CD4-positive, alpha-beta T cell treated with Interleukin-4 for 4 hours (primary cell): ENCODE data around the gene DCUN1D4.
"Not testable (repeated sequence)": the region's sequence is repeated elsewhere in the genome, so short reads cannot be mapped to it uniquely, and the experiment has no call there.

Experiments
- DNase-seq: peaks from one replicate; pipeline ENCODE4 v3.0.0-alpha.2; 2020

Gene DCUN1D4

DNA sequence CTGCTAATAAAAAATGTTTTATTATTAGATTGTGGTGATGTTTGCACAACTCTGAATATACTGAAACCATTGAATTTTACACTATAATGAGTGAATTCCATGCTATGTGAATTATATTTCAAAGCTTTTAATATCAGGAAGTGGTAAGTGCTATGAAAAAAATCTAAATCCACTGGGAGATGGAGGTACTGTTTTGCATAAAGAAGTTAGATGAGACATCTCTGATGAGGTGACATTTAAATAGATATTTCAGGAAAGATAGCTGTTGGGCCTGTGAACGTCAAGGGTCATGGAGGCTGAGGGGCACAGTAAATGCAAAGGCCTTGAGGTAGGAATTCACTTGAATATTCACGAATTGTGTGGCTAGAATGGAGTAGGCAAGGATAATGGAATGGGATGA is 12.3 kb downstream of the DCUN1D4 start:
- no peak for DNase-seq

DNA sequence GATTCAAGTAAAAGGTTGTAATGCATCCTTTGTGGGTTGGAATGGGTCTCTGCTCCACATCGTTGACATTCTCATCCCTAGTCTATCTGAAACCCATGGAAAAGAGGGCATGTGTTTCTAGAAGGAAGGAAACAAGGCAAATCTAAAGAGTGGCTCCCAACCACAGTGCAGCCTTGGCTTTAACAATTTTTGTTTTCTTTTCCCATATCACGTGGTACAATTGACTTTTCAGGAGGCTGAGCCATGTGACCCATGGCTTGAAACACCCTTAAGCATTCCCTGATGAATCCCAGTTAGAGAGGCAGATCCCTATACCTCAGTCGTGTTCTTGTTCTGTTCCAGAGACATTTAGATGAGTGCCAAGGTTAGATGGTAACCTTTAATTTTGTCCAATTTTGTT is 12.8 kb downstream of the DCUN1D4 start:
- no peak for DNase-seq

DNA sequence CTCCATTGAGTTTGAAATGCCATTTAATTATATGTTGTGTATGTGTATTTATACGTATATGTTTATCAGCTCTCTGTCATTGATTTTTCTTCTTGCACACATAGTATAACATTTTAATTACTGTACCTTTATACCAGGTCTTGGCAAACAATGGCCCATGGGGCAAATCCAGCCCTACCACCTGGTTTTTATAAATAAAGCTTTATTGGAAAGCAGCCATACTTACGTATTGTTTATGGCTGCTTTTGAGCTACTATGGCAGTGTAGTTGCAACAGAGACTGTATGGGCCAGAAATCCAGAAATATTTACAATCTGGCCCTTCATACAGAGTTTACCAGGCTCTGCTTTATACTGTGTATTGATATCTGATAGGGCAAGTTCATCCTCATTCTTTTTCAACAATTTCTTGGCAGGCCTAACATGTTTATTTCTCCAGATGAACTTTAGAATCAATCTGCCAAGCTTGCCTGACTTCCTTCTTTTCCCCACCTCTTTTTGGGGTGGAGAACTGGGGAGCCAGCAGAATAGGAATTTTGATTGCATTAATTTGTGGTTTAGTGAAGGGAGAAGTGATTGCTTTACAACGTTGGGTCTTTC is 15.8 kb downstream of the DCUN1D4 start:
- DNase-seq: no peak

DNA sequence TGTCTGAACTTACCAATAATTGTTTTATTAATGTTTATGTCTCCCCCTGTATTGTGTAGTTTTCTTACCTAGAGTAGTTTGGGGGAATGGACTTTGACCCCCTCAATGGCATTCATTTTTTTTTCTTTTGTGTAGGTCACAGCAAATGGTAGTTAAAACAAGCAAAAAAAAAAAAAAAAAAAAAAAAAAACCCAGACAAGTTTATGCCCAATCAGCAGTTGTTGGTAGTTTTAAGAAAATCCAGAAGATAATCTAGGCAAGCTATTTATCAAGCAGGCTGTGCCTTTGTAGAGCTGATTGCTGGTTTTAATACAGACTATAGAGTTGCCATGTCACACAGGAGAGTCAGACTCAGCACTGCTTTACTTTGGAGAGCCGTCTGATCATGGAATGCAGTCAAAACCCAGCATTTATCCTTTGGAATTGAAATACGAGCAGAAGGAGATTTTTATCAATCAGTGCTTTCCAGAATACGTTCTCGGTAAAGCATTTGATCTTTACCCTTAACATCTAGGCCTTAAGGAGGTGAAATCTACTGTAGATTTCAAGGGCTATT is 16.6 kb downstream of the DCUN1D4 start:
- no peak for DNase-seq

DNA sequence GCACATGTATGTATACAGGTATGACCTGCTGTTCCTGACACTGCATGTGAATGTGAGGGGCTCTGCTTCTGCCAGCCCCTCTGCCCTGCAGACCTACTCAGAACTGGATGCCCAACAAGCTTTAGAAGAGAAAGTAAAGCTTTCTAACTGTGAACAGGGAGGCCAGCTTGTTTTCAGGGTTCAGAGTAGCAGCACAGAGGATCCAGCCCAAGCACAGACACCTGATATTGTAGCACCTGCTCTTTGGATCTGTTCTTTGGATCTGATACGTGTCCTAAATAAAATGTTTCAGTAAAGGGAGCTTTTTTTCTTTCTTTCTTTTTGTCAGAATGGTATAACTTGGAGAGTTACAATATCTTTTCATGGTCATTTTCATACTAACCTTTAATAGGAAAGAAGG is 19.2 kb downstream of the DCUN1D4 start:
- DNase-seq: no peak

DNA sequence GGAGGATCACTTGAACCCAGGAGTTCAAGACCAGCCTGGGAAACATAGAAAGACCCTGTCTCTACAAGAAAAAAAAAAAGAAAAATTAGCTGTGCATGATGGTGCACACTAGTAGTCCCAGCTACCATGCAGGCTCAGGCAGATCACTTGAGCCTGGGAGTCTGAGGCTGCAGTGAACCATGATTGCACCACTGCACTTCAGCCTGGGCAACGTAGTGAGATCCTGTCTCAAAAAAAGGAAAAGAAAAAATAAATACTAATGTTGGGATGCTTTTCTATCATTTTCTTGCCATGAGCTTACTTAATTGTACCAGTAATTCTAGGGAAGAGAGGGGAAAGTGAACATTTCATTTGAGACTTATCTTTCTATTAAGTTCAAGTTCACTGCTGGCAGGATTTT is 19.8 kb downstream of the DCUN1D4 start:
- DNase-seq: no peak

DNA sequence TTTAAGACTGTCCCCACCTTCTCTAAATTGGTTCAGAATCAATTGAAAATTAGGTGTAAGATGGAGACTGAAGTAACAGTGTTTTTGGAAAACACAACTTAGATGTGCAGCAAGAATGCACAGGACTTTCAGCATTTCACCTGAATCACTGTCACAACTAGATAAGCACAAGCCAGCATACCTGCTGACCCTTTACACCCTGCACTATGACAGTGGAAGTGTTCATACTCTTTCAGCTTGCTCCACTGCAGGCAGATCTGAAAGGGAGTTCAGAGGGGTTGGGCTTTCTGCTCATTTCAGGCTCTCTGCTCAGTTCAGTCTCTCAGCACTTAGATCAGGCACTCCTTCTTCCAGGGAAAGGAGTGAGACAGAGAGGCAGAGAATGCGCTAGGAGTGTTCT is 22.8 kb downstream of the DCUN1D4 start:
- DNase-seq: no peak

DNA sequence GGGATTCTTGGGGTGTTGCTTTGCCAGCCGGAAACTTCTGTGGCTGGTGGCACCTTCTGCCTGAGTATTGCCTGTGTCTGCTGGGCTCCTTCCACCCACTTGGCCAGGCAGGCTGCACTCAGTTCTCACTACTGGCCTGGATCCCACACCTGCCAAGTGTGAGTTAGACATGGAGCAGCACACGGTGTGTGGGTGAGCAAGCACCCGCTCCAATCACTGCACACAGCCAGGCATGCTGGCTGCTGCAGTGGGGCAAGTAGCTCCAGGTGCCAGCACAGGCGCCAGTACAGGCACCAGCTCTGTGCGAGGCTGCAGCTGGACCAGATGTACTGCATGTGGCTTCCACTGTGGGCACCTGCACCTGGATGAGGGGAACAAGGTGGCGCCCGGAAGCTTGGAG is 23.9 kb downstream of the DCUN1D4 start:
- DNase-seq: no peak

DNA sequence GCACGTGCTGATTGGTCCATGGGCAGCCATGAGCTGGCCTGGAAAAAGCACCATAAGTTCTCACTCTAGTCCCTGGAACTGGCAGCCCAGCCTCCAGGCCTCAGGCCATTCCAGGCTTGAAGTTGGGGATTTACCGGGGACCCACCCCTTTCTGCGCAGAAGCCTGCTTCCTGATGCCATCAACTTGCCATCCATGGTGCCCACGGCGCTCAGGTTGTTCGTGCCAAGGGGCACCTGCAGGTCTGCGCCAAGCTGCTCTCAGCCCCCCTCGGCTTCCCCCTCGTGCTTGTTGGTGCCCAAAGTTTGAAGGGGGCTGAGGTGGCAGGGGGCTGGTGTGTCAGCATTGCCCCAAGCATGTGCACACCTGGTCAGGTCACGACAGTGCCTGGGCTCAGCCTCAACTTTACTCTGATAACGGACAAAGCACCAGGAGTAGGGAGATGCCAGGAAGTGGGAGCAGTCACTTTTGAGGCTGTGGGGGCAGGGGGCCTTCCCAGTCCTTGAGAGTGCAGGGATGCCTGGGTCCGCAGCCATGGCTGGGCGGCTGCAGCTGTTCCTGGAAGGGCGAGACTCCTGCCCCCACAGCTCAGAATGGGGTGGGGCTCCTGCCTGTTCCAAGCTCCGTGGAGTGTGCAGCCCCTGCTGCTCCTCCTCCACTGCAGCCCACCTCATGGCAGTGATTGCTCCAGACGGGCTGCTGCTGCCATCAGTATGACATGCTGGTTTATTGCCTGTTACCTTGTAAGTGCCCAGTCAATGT is 24.9 kb downstream of the DCUN1D4 start:
- no peak for DNase-seq

DNA sequence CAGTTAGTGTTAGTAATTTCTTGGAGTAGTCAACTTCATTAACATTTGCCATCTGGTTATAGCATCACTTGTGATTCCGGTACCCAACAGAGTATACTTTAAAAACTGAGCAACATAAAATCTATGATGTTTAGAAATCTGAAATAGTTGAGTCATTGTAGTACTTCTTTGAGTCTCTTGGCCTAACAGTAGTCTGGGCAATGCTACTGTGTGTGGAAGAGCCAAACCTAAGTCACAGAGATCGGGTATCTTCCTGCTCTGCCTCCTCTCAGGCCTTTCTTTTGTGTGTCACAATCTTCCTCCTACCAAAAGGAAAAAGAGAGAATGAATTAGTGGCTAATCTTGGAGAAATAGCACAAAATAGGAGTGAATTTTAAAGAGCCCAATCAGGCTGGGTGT is 25.5 kb downstream of the DCUN1D4 start:
- no peak for DNase-seq

DNA sequence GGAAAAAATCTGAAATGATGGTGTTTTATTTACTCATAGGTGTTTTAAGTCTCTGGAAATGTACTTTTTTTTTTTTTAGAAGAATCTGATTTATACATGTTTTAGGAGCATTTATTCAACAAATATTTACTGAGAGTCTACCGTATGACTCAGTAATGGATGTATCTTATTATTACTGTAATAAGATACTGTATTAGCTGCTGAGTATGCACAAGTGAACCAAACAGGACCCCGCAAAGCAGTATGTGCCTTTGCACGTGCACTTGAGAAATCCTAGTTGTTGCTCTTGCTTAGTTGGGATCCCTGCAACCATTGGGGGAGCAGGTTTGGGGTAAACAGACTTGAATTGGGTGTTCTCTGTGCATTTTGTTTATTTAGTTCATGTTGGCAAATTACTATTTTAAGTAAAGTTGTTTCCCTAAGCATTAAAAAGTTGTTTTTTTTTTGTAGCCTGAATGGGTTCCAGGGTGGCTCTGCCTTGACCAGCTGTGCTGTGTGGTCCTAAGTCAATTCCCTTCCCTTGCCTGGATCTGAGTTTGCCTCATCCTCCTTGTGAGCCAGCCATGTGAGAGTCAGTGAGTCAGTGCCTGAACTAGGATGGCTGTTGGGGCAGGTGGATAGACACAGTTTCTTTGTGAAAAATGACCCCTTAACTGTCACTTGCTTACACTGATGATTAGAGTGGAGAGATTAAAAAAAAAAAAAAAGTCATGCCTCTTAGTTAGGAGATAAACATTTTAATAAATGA is 27.7 kb downstream of the DCUN1D4 start:
- no peak for DNase-seq

DNA sequence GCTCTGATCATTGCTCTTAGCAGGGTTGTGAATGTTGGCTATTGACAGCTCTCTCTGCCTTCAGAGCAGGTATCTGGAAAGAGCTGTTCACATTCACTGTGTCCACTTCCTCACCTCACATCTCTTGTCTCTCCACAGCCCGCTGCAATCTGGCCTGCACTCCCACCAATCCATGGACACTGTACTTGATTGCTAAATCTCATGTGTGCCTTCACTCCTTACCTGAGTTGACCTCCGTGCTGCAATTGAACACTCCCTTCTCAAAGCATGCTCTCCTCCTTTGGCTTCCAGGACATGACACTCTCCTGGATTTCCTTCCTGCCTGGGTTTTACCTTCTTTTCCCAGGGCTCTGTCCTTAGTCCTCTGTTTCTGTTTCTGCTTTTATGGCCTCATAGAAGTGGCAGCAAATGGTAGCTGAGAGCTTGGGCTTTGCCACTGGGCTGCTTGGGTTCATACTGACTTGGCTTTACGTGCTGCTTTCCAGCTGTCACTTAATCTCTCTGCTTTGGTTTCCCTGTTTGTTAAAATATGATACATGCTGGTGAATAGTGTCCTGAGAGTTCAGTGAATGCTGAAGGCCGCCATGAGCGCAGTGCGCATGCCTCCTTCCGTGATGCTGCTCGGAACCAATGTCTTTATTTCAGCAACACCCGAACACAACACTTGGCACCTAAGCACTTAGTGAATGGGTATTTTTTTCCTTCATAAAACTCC is 29.5 kb downstream of the DCUN1D4 start:
- no peak for DNase-seq

DNA sequence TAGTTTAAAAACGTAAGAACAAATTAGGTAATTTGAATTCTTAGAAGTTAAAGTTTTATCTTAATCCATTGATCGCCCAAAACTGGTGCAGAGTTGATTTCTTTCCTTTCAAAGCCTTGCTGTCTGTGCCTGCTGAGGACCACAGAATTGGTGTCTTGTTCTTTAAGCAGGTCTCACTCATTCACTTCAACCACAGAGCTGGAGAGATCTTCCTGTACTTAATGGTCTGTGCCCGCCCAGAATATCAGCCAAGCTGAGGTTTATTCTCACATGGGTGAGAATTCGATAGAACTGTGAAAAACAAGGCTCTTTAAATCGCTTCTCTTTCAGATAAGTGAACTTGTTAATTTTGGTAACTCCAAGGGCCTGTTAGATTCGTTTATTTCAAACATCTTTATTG is 31.6 kb downstream of the DCUN1D4 start:
- no peak for DNase-seq

DNA sequence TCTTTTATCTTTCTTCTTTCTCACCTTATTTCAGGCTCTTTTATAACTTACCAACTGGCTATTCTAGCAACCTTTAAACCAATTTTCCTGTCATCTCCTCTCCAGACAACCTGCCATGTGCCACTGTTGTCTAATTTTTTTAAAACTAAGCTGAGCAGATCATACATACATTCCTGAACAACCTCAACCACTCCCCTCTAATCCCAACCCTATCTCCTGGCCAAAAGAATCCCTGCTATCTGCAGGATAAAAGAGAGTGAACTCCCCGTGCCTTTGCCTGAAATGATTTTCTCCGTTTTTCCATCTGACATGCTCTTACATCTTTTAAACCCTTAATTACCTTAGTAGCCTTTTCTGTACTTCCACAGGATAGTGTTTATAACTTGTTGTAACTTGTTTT is 35.5 kb downstream of the DCUN1D4 start:
- no peak for DNase-seq

DNA sequence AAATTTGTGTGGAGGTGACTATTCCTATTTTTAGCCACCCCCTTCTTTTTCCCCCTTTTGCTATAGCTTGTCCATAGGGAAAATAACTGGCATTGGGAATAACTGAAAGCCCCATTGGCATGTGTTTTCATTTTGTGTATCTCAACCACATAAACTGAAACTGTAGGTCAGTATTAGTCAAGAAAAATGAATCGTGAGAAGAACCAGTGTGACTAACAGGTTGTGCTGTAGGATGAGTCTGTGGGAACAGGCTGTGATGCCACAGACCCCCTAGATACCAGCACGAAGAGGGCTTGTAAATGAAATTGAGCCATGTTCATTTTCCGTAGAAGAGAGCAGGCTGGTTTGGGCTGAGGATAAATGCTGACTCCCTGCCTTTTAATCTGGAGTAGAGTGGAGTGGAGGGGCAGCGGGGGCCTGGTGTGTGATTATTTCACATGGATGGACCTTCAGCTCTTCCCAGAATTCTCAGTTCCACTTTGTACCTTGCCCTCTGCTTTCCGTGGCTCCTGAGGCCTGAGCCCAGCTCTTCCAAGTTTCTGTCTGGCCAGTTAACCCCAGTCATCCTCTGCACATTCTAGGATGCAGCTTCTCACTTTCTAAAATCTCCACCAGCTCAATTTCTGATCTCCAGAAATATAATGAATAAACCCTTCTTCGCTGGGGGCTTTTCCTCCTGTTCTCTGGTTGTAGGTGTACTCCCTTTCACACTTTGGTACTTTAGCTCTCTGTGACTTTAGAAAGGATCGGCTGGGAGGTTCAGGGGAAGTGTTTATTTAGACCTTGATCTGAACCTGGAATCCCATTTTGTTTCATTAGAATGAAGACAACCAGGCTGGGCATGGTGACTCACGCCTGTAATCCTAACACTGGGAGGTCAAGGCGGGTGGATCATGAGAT is 37.3 kb downstream of the DCUN1D4 start:
- no peak for DNase-seq

DNA sequence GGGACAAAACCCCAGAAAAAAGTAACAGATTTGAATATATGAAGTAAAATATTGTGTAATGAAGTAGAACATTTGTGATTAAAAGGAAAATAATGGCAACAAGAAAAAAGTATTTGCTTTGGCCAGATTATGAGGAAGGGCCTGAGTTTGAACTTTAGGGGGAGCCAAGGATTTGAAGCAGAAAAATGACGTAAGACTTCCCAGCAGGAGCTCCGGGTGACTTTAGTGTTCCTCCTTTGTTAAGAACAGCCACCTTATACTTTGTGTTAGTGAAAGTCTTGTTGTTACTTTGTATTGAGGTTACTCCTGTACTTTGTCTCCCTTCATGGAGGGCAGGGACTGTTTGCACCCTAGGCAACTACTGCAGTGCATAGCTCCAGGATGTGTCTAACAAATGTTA is 41.1 kb downstream of the DCUN1D4 start:
- DNase-seq: no peak

DNA sequence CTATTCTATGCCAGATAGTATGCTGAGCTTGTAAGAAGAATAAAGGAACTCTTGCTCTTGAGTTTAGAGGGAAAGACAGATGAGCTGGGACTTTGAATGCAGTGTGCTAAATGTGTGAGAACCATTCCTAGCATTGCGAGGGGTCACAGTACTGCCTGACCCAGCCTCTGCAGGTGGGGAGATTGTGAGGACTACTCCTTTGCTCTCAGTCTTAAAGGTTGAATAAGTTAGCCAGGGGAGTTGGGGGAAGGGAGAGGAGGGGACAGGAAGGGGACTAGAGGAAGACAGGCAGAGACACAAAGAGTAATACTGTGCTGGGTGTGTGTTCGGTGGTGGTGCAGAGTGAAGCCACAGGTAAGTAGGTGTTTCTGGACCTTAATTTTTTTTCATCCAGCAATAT is 41.7 kb downstream of the DCUN1D4 start:
- no peak for DNase-seq

DNA sequence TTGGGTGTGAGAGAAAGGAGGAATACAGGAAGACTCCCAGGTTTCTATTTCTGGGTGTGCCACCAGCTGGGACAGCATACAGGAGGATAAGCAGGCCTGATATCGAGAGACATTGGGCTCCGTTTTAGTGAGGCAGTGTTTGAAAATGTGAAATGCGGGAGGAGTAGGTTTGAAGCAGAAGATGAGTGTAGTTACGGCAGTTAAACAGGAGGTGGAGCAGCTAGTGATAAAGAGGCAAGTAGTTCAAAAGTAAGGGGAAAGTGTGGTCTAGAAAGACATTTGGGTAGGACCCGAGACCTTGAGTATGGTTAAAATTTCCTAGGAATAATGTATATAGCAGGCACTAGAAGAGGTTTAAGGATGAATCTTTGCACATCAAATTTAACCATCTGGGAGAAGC is 42.4 kb downstream of the DCUN1D4 start:
- DNase-seq: no peak

DNA sequence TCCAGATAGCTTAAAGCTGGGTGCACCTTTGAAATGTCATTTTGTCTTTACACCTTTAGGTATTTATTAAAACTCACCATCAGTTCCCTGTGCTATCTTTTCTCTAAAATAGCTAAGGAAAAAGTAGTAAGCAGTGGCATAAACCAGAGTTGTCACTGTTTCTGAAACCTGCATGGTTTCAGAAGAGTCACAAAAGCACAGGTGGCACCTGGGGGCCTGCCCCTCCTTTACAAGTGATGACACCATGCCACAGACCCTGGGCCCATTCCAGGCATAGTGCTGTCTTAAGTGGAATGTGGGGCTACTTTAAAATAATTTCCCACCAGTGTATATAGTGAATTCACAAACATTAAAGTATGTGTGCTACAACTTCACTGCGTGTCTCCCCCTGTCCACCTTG is 47.8 kb downstream of the DCUN1D4 start:
- no peak for DNase-seq

DNA sequence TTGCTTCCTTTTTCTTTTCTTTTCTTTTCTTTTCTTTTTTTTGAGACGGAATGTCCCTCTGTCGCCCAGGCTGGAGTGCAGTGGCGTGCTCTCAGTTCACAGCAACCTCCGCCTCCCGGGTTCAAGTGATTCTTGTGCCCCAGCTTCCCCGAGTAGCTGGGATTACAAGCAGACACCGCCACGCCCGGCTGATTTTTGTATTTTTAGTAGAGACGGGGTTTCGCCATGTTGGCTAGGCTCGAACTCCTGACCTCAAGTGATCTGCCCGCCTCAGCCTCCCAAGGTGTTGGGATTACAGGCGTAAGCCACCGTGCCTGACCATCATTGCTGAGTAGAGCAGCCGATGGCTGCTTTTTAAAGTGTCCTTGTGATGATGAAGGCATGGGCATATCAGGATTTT is 50.4 kb downstream of the DCUN1D4 start:
- DNase-seq: not testable (repeated sequence)

DNA sequence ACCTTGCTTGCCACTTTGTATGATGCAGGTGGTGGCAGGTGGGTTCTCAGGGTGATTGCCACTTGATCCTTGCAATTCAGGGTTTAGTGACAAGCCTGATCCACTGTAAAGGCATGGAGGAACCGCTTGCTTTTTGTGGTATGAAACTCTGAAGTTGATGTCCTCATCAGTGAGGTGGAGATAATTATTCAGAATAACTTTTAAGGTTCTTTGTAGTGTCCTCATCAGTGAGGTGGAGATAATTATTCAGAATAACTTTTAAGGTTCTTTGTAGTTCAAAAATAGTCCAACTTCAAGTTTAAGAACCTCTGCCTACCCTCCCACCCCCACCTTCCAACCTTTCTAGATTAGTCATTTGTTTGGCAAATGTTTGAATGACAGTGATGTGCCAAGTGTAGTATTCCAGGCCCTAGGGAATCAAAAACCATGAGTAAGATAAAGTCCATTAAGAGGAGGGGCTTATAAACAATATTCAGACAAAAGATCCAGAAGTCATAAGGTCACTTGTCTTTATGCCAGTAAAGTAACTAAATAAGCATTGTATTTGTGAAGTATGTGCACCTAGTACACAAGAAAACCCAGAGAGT is 51.2 kb downstream of the DCUN1D4 start:
- no peak for DNase-seq

DNA sequence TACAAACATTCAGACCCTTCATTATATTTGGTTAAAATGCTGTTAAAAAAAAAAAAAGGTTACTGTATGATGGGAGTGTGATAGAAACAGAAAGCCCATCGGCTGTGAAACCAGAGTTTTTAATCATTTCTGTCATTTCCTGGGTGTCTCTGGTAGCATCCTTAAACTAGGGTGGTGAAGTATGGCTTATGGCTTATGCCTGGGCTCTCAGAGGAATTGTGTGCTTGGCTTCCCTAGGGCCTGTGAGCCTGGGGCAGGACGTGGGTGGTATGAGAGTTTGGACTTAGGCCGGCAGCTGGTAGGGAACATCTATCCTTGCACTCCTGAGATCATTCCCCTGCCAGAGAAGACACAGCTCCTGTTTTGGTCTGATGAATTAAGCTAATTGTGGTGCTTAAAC is 52.2 kb downstream of the DCUN1D4 start:
- no peak for DNase-seq
